Measurements from ENCODE around the gene LARGE1. TPM values are rescaled to one million over a fixed set of nuclear protein-coding genes. Genes with fewer than 3 reads are reported as not detected.

LARGE1 gene
- total and polyA plus RNA-seq, 2 experiments from 2014 or later, result 21.2 to 23.6 TPM

GRCh38 chr22:33770723-33771122 lies 149.6 kb downstream of the LARGE1 start:
- no peak overlapping the region for H3K4me2 ChIP-seq
- no peaks in the 10 kb centered on the region for H3K9me3 ChIP-seq (ENCODE audit: low read depth)
- H2AFZ ChIP-seq, result no peak overlapping the region
- H3K27ac ChIP-seq, result no peak overlapping the region
- H3K4me3 ChIP-seq, result no peak overlapping the region
- peaks cover 3% of the 10 kb centered on the region for H4K20me1 ChIP-seq (ENCODE audit: insufficient read depth, poor library complexity, severe bottlenecking)
- no peaks in the 10 kb centered on the region for H3K9me2 ChIP-seq (replicated peaks; ENCODE audit: insufficient read depth)
- no peaks in the 10 kb centered on the region for H3K27me3 ChIP-seq
- TF ChIP-seq CTCF (IDR thresholded peaks at IDR 0.05; ENCODE audit: poor library complexity), result no peak
- no peak for TF ChIP-seq EZH2 (IDR thresholded peaks at IDR 0.05; ENCODE audit: borderline replicate concordance)
- TF ChIP-seq EZH2phosphoT487 (IDR thresholded peaks at IDR 0.05; ENCODE audit: low read depth, severe bottlenecking, unreplicated experiment), result no peak
- no peaks in the 10 kb centered on the region for H3K4me1 ChIP-seq (ENCODE audit: insufficient read depth)
- no peak for DNase-seq (ENCODE audit: low spot score)
- peaks cover 52% of the 10 kb centered on the region for H3K79me2 ChIP-seq
- H3K36me3 ChIP-seq (replicated peaks; ENCODE audit: insufficient read depth, low read depth), result no peaks in the 10 kb centered on the region
- WGBS (ENCODE audit: low lambda C conversion rate, missing lambda C conversion rate), result 96% methylated on average over 3 of the region's 3 CpGs

GRCh38 chr22:33766091-33766490 lies 154.2 kb downstream of the LARGE1 start:
- H4K20me1 ChIP-seq (ENCODE audit: insufficient read depth, poor library complexity, severe bottlenecking), result peaks cover 3% of the 10 kb centered on the region
- peaks cover 37% of the 10 kb centered on the region for H3K79me2 ChIP-seq
- DNase-seq (ENCODE audit: low spot score), result no peak
- 96% methylated on average over 7 of the region's 7 CpGs for WGBS (ENCODE audit: low lambda C conversion rate, missing lambda C conversion rate)
- no peaks in the 10 kb centered on the region for H3K4me1 ChIP-seq (ENCODE audit: insufficient read depth)
- H3K27me3 ChIP-seq, result no peaks in the 10 kb centered on the region
- H2AFZ ChIP-seq, result no peak overlapping the region
- no peak overlapping the region for H3K27ac ChIP-seq
- no peak overlapping the region for H3K4me3 ChIP-seq
- no peak overlapping the region for H3K4me2 ChIP-seq
- no peaks in the 10 kb centered on the region for H3K9me2 ChIP-seq (replicated peaks; ENCODE audit: insufficient read depth)
- TF ChIP-seq EZH2phosphoT487 (IDR thresholded peaks at IDR 0.05; ENCODE audit: low read depth, severe bottlenecking, unreplicated experiment) (no peak), EZH2 (IDR thresholded peaks at IDR 0.05; ENCODE audit: borderline replicate concordance) (no peak), CTCF (IDR thresholded peaks at IDR 0.05; ENCODE audit: poor library complexity) (no peak)
- no peaks in the 10 kb centered on the region for H3K9me3 ChIP-seq (ENCODE audit: low read depth)
- no peaks in the 10 kb centered on the region for H3K36me3 ChIP-seq (replicated peaks; ENCODE audit: insufficient read depth, low read depth)

- Histone ChIP-seq H4K20me1 (ENCODE audit: insufficient read depth, poor library complexity, severe bottlenecking) (no peaks in the 10 kb centered on the region), H3K27ac (no peak overlapping the region), H3K4me2 (no peak overlapping the region), H3K4me3 (no peak overlapping the region), H3K79me2 (peaks cover 13% of the 10 kb centered on the region), H3K9me2 (replicated peaks; ENCODE audit: insufficient read depth) (no peaks in the 10 kb centered on the region), H3K4me1 (ENCODE audit: insufficient read depth) (no peaks in the 10 kb centered on the region), H3K27me3 (no peaks in the 10 kb centered on the region), H2AFZ (no peak overlapping the region), H3K9me3 (ENCODE audit: low read depth) (no peaks in the 10 kb centered on the region), H3K36me3 (replicated peaks; ENCODE audit: insufficient read depth, low read depth) (no peaks in the 10 kb centered on the region)
- DNase-seq (ENCODE audit: low spot score), result no peak
- no peak for TF ChIP-seq EZH2 (IDR thresholded peaks at IDR 0.05; ENCODE audit: borderline replicate concordance)
- TF ChIP-seq CTCF (IDR thresholded peaks at IDR 0.05; ENCODE audit: poor library complexity), result no peak
- no peak for TF ChIP-seq EZH2phosphoT487 (IDR thresholded peaks at IDR 0.05; ENCODE audit: low read depth, severe bottlenecking, unreplicated experiment)
Observed at GRCh38 chr22:33758961-33759360, 161.3 kb downstream of the LARGE1 start.

Data from hepatocyte (in vitro differentiated cells).